Hepatic stellate cell (primary cell): Measurements from ENCODE around the gene SH3YL1.
"Not testable (repeated sequence)": the region's sequence is repeated elsewhere in the genome, so short reads cannot be mapped to it uniquely, and the experiment has no call there.

ENCODE experiments used
- DNase-seq: peaks from one replicate; pipeline ENCODE4 v3.0.0; 2011; ENCODE audit warnings: low spot score

Gene SH3YL1

GRCh38 chr2:177733-178132 is 86.1 kb downstream of the SH3YL1 start:
- no peak for DNase-seq

GRCh38 chr2:176917-177316 is 86.9 kb downstream of the SH3YL1 start:
- no peak for DNase-seq

DNA sequence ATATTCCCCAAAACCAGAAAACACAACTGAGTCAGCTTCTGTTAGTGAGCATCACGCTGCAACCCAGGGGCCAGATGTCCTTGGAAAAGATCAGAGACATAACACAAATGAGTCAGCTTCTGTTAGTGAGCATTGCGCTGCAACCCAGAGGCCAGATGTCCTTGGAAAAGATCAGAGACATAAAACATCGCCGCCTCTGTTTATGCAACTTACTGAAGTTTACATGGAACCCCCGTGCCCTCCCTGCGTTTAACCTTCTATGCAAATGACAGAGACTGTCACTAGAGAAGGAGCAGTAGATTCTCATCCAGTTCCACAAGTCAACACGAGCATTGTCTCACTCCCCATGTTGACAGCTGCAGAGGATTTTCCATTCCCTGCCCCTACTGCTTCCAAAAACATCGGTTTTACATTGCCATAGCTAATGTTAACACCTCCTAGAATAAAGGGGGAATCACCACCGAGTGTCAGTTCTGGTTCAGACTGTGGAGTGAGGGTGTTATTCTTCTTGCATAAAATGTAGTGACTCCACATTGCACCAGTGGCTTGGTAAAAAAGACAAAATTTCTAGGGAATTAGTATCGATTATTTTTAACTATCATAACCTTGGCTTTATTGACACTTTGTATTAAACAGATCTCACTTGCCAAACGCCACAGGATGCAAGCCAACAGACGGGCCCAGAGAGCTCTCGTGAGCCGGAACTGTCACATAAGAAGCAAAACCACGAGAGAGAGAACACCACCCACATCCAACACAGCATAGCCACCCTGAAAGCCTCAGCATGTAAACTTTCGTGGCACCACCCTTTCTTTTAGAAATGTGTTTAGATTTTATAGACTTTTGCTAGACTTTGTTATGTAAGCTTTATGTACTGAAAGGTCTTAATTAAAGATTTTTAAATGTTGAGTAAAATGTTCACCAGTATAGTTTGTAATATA is 87.7 kb downstream of the SH3YL1 start:
- no peak for DNase-seq

GRCh38 chr2:175161-175786 is 88.6 kb downstream of the SH3YL1 start:
- DNase-seq, result no peak

GRCh38 chr2:172120-172519 is 91.7 kb downstream of the SH3YL1 start:
- DNase-seq, result not testable (repeated sequence)

DNA sequence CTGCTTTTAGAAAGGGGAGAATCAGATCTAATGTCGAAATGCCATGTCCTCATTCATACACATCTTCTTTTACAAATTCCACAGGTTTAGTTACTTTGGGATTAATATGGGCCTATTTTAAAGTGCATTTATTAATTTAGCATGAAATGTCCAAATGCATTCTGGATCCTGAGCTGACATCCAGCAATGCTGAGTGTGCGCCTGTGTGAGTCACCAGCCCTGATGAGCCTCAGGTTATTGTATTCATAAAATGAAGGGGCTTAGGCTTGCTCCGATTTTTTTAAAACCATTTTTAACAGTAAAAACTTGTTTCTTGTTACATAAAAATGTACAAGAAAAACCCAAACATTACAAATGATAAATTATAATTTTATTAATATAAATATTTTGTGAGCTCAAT is 94.1 kb downstream of the SH3YL1 start:
- no peak for DNase-seq
